HepG2 (cell line): Measurements from ENCODE around the gene DNLZ. TPM values are rescaled to one million over a fixed set of nuclear protein-coding genes. Genes with fewer than 3 reads are reported as not detected.

Experiments used
- ATF1 ChIP-seq: IDR thresholded peaks from 2 replicates; pipeline ENCODE4 v1.6.1; 2016; ENCODE audit warnings: mild to moderate bottlenecking, control low read depth
- GABPA ChIP-seq, 2 experiments: IDR thresholded peaks; 2 replicates each; pipeline ENCODE4 v1.6.1; 2011 to 2016; ENCODE audit warnings: low read depth in 2 of 2, low read length in 1 of 2, missing biosample characterization in 1 of 2, missing genetic modification characterization in 1 of 2
- GATA4 ChIP-seq: sonication (generic); IDR thresholded peaks from 2 replicates; pipeline ENCODE4 v1.6.1; 2016; ENCODE audit warnings: antibody characterized with exemption, low read depth, borderline replicate concordance
- HMGA1 ChIP-seq: sonication (generic); formaldehyde crosslinking; conservative IDR thresholded peaks from 2 replicates; pipeline ENCODE4 v1.4.0; 2020; ENCODE audit warnings: missing genetic modification reagents
- HOXA3 ChIP-seq: sonication (generic); formaldehyde crosslinking; IDR thresholded peaks from 2 replicates; pipeline ENCODE4 v1.5.0; 2020; ENCODE audit warnings: missing genetic modification reagents
- IKZF4 ChIP-seq: sonication (generic); formaldehyde crosslinking; IDR thresholded peaks from 2 replicates; pipeline ENCODE4 v1.5.1; 2020; ENCODE audit warnings: borderline replicate concordance, mild to moderate bottlenecking, low read depth, missing genetic modification reagents; ENCODE audit errors: not compliant biosample characterization
- MAF1 ChIP-seq: sonication (generic); formaldehyde crosslinking; IDR thresholded peaks from 2 replicates; pipeline ENCODE4 v1.5.0; 2020; ENCODE audit warnings: missing genetic modification reagents, borderline replicate concordance
- MED1 ChIP-seq: sonication (generic); formaldehyde crosslinking; IDR thresholded peaks from 2 replicates; pipeline ENCODE4 v1.4.0; 2020; ENCODE audit warnings: missing genetic modification reagents
- RFXANK ChIP-seq: IDR thresholded peaks from 2 replicates; pipeline ENCODE4 v1.6.1; 2016
- SOX6 ChIP-seq, 2 experiments: fragments of 450-650 bp in 1 of 2; sonication (generic) in 1 of 2; formaldehyde crosslinking in 1 of 2; IDR thresholded peaks; 2 replicates each; pipeline versions ENCODE4 v1.4.0 to v1.6.1; 2017 to 2020; ENCODE audit warnings: antibody characterized with exemption in 1 of 2, mild to moderate bottlenecking in 1 of 2, missing genetic modification reagents in 1 of 2
- ZFP36 ChIP-seq: fragments of 150-350 bp; IDR thresholded peaks from 2 replicates; pipeline ENCODE4 v1.6.1; 2018; ENCODE audit warnings: borderline replicate concordance, low read length, low read depth; ENCODE audit not compliant: partially characterized antibody
- ZKSCAN5 ChIP-seq: sonication (generic); formaldehyde crosslinking; IDR thresholded peaks from 2 replicates; pipeline ENCODE4 v1.5.1; 2020; ENCODE audit warnings: mild to moderate bottlenecking, missing genetic modification reagents
- ZNF451 ChIP-seq: sonication (generic); formaldehyde crosslinking; IDR thresholded peaks from 2 replicates; pipeline ENCODE4 v1.5.0; 2020; ENCODE audit warnings: mild to moderate bottlenecking, missing genetic modification reagents
- ZNF510 ChIP-seq: sonication (generic); formaldehyde crosslinking; IDR thresholded peaks from 2 replicates; pipeline ENCODE4 v1.4.0; 2020; ENCODE audit warnings: low read depth, mild to moderate bottlenecking, missing genetic modification reagents
- ZNF546 ChIP-seq: sonication (generic); formaldehyde crosslinking; conservative IDR thresholded peaks from 2 replicates; pipeline ENCODE4 v1.8.1; 2023; ENCODE audit warnings: mild to moderate bottlenecking, missing genetic modification reagents
- ZNF549 ChIP-seq: sonication (generic); formaldehyde crosslinking; IDR thresholded peaks from 2 replicates; pipeline ENCODE4 v1.5.0; 2020; ENCODE audit warnings: missing genetic modification reagents
- ZNF703 ChIP-seq: sonication (generic); formaldehyde crosslinking; IDR thresholded peaks from 2 replicates; pipeline ENCODE4 v1.5.1; 2020; ENCODE audit warnings: missing genetic modification reagents, mild to moderate bottlenecking, moderate library complexity, borderline replicate concordance
- ZNF709 ChIP-seq: sonication (generic); formaldehyde crosslinking; IDR thresholded peaks from 2 replicates; pipeline ENCODE4 v1.5.0; 2020; ENCODE audit warnings: mild to moderate bottlenecking, missing genetic modification reagents
- ZNF772 ChIP-seq: sonication (generic); formaldehyde crosslinking; IDR thresholded peaks from 2 replicates; pipeline ENCODE4 v1.5.0; 2020; ENCODE audit warnings: mild to moderate bottlenecking, missing genetic modification reagents
- polyA plus RNA-seq, 8 experiments: library from polyadenylated mRNA; depleted of rRNA in 3 of 8; stranded (reverse) in 7 of 8; unstranded in 1 of 8; fragments of >200 nt; fragmentation: Illumina TruSeq in 4 of 8; extraction: Trizol in 4 of 8; gene quantifications; 2 replicates each; pipeline versions ENCODE4 v1.2.1 to v1.2.3, GENCODE V29; 2011 to 2016; ENCODE audit warnings: low read depth in 4 of 8, missing spikeins in 1 of 8, mixed read lengths in 1 of 8; ENCODE audit not compliant: insufficient read depth in 1 of 8
- total RNA-seq, 5 experiments: library from RNA; depleted of rRNA; stranded (reverse); fragments of >200 nt; fragmentation: Illumina TruSeq; extraction: Trizol; gene quantifications; 2 replicates each; pipeline ENCODE4 v1.2.3, GENCODE V29; 2016; ENCODE audit warnings: low read depth in 1 of 5
- TF ChIP-seq, protein P1 (sequence below): sonication (generic); formaldehyde crosslinking; IDR thresholded peaks from 2 replicates; pipeline ENCODE4 v1.5.1; 2020; ENCODE audit warnings: mild to moderate bottlenecking, moderate library complexity, missing genetic modification reagents
- TF ChIP-seq, protein P2 (sequence below): sonication (generic); formaldehyde crosslinking; IDR thresholded peaks from 2 replicates; pipeline ENCODE4 v1.5.0; 2020; ENCODE audit warnings: mild to moderate bottlenecking, missing genetic modification reagents
- TF ChIP-seq, protein P3 (sequence below): sonication (generic); formaldehyde crosslinking; IDR thresholded peaks from 2 replicates; pipeline ENCODE4 v1.5.0; 2020; ENCODE audit warnings: missing genetic modification reagents
- TF ChIP-seq, protein P4 (sequence below): IDR thresholded peaks from 2 replicates; pipeline ENCODE4 v1.6.1; 2016; ENCODE audit warnings: low read depth

DNLZ gene
- total and polyA plus RNA-seq, 2 of the 13 experiments (the other 11 are each of a cell fraction or from before 2014, with no cell fraction given): 3.4 to 8.0 TPM

DNA sequence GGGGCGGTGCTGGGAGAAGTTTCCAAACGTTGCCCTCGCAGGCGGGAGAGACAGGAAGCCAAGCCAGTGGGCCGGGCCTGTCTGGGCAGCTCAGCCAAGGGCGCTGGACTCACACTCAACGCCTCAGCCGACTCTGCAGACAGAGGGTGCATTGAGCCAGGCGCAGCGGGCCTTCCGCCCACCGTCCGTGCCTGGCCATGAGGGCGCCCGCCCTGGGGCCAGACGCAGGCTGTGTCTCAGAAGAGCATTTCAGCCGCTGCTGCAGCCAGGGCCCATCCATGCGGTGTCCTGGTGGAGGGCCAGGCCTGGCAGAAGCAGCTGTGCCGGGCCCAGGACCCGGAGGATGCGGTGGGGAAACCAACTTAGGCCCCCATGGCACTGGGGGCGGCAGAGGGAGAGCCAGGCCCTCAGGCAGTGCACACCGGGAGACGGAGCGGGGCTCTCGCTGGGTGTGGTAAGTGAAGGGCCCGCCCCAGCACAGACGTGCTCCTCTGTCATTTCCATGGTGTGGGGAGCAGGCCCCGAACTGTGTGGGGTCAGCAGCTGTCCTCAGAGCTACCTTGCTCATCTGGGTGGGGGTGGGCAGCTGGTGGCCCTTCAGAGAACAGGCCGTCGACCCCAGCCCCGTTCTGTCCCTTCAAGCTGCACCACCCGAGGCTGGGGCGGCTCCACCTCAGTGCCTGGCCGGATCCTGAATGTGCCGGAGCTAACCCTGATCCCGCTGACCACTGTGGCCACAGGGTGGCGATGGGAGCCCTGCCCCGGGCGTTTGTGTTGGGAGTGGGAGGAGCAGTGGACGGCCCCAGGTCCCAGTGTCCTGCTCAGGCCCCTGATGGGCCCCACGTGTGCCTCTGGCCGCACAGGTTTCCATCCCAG, 18.0 kb downstream of the DNLZ start (continued):
- TF ChIP-seq, protein P1, sequence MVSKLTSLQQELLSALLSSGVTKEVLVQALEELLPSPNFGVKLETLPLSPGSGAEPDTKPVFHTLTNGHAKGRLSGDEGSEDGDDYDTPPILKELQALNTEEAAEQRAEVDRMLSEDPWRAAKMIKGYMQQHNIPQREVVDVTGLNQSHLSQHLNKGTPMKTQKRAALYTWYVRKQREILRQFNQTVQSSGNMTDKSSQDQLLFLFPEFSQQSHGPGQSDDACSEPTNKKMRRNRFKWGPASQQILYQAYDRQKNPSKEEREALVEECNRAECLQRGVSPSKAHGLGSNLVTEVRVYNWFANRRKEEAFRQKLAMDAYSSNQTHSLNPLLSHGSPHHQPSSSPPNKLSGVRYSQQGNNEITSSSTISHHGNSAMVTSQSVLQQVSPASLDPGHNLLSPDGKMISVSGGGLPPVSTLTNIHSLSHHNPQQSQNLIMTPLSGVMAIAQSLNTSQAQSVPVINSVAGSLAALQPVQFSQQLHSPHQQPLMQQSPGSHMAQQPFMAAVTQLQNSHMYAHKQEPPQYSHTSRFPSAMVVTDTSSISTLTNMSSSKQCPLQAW (CRISPR knock-in tag): peak; percentile 41; the same call in 1 of the 2 replicates
- TF ChIP-seq ZFP36: no peak
- TF ChIP-seq ATF1 (CRISPR knock-in tag): no peak
- TF ChIP-seq ZNF709 (CRISPR knock-in tag): peak; percentile 41; the same call in 1 of the 2 replicates
- TF ChIP-seq ZNF703: no peak
- TF ChIP-seq ZNF510 (CRISPR knock-in tag): no peak
- no peak for TF ChIP-seq RFXANK (CRISPR knock-in tag)
- no peak for TF ChIP-seq HMGA1 (CRISPR knock-in tag)
- TF ChIP-seq HOXA3: peak; percentile 57
- no peak for TF ChIP-seq SOX6 (IDR thresholded peaks at IDR 0.05)
- TF ChIP-seq SOX6 (CRISPR knock-in tag; IDR thresholded peaks at IDR 0.05): peak; percentile 60
- TF ChIP-seq ZKSCAN5: no peak
- no peak for TF ChIP-seq ZNF549 (CRISPR knock-in tag)
- TF ChIP-seq MED1 (CRISPR knock-in tag): peak; percentile 69
- peak; percentile 48 for TF ChIP-seq IKZF4 (CRISPR knock-in tag)
- TF ChIP-seq ZNF546: no peak
- TF ChIP-seq MAF1 (CRISPR knock-in tag): no peak
- TF ChIP-seq, protein P2, sequence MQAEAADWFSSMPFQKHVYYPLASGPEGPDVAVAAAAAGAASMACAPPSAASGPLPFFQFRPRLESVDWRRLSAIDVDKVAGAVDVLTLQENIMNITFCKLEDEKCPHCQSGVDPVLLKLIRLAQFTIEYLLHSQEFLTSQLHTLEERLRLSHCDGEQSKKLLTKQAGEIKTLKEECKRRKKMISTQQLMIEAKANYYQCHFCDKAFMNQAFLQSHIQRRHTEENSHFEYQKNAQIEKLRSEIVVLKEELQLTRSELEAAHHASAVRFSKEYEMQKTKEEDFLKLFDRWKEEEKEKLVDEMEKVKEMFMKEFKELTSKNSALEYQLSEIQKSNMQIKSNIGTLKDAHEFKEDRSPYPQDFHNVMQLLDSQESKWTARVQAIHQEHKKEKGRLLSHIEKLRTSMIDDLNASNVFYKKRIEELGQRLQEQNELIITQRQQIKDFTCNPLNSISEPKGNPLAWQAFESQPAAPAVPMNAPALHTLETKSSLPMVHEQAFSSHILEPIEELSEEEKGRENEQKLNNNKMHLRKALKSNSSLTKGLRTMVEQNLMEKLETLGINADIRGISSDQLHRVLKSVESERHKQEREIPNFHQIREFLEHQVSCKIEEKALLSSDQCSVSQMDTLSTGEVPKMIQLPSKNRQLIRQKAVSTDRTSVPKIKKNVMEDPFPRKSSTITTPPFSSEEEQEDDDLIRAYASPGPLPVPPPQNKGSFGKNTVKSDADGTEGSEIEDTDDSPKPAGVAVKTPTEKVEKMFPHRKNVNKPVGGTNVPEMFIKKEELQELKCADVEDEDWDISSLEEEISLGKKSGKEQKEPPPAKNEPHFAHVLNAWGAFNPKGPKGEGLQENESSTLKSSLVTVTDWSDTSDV (CRISPR knock-in tag): no peak; the same call in 1 of the 2 replicates
- TF ChIP-seq, protein P3, sequence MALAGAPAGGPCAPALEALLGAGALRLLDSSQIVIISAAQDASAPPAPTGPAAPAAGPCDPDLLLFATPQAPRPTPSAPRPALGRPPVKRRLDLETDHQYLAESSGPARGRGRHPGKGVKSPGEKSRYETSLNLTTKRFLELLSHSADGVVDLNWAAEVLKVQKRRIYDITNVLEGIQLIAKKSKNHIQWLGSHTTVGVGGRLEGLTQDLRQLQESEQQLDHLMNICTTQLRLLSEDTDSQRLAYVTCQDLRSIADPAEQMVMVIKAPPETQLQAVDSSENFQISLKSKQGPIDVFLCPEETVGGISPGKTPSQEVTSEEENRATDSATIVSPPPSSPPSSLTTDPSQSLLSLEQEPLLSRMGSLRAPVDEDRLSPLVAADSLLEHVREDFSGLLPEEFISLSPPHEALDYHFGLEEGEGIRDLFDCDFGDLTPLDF (CRISPR knock-in tag): 0 out of 2 replicates have a peak, but pooled peaks have one; percentile 21
- TF ChIP-seq ZNF451 (CRISPR knock-in tag): no peak
- TF ChIP-seq ZNF772 (CRISPR knock-in tag): peak; percentile 80
- TF ChIP-seq GABPA (IDR thresholded peaks at IDR 0.05; ENCODE audit: low read depth, low read length): no peak
- TF ChIP-seq GABPA (CRISPR knock-in tag; IDR thresholded peaks at IDR 0.05; ENCODE audit: low read depth): peak; percentile 70; the same call in 1 of the 2 replicates
- no peak for TF ChIP-seq GATA4
- TF ChIP-seq, protein P4, sequence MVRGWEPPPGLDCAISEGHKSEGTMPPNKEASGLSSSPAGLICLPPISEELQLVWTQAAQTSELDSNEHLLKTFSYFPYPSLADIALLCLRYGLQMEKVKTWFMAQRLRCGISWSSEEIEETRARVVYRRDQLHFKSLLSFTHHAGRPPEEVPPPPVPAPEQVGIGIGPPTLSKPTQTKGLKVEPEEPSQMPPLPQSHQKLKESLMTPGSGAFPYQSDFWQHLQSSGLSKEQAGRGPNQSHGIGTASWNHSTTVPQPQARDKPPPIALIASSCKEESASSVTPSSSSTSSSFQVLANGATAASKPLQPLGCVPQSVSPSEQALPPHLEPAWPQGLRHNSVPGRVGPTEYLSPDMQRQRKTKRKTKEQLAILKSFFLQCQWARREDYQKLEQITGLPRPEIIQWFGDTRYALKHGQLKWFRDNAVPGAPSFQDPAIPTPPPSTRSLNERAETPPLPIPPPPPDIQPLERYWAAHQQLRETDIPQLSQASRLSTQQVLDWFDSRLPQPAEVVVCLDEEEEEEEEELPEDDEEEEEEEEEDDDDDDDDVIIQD (CRISPR knock-in tag): no peak
